Body of pancreas (tissue), 4 donors: Measurements from ENCODE around the gene SLC35D1.

Experiments
- CTCF ChIP-seq, 7 experiments: fragments of 450-650 bp in 4 of 7; fragments of 200-600 bp in 3 of 7; sonication (generic) in 3 of 7; IDR thresholded peaks; one replicate each; pipeline ENCODE4 v1.5.1; 2016 to 2019; ENCODE audit warnings: antibody characterized with exemption in 7 of 7
- POLR2A ChIP-seq, 3 donors: fragments of 450-650 bp; IDR thresholded peaks; one replicate each; pipeline ENCODE4 v1.6.1; 2016; ENCODE audit warnings: antibody characterized with exemption in 3 of 3, mild to moderate bottlenecking in 2 of 3

- no peak for TF ChIP-seq CTCF (IDR thresholded peaks at IDR 0.05)
- TF ChIP-seq POLR2A (IDR thresholded peaks at IDR 0.05): no peak
These were observed 71.2 kb downstream of the SLC35D1 start for GRCh38 chr1:66982561-66983260.
